ENCODE measurements around the gene TAX1BP1.
A peak's percentile ranks its signal among the peaks of the same experiment; 100 is the strongest.

The TAX1BP1 gene

DNA sequence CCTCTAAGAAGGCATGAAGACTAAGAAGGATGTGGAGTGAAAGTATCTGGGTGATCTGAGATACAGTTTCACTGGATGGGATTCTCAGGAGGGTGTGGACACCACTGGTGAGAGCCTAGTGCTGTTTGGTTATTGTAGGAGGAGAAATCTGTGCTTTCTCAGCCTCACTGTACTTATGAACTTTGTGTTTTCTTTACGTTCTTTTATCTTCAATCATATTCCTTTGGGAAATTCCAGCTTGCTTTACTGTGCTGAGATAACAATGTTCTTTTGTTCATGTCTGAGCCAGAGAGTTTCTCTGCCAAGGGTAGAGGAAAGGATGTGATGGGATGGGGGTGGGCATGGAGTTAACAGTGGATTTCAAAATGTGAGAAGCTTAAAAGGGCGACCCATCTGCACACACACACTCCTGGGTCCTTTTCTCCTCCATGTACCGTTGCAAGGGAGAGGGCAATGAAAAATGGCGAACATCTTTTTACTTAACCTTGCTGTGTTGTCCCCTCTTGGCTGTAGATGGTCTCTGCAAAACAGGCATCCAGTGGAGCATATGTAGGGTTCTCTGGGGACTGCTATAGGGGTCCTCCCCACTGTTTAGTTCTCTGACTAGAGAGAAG lies 25.0 kb upstream of the TAX1BP1 start:
- DNase-seq (ENCODE audit: low read depth) = peak; percentile 88
- H3K4me3 ChIP-seq (replicated peaks; ENCODE audit: low read depth, low read length) = no peak overlapping the region

DNA sequence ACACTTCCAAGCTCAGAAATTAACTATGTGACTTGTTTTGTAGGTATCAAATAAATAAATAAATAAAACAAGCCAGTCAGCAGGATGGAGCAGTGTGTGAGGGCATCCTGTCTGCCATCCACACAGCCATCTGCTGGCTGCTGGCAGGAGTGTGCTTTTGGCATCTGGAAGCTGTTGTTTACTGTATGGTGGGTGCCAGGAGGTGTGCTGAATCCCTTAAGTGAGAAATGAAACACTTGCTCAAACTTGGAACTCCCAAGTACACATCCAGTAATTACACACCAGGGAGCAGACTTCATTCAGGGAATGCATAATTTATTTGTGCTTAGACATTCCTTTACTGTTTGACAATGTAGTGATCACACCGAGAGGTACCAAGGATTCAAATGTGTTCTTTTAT lies 16.9 kb upstream of the TAX1BP1 start:
- DNase-seq (ENCODE audit: low read depth) = peak; percentile 27
- TF ChIP-seq, protein P1, sequence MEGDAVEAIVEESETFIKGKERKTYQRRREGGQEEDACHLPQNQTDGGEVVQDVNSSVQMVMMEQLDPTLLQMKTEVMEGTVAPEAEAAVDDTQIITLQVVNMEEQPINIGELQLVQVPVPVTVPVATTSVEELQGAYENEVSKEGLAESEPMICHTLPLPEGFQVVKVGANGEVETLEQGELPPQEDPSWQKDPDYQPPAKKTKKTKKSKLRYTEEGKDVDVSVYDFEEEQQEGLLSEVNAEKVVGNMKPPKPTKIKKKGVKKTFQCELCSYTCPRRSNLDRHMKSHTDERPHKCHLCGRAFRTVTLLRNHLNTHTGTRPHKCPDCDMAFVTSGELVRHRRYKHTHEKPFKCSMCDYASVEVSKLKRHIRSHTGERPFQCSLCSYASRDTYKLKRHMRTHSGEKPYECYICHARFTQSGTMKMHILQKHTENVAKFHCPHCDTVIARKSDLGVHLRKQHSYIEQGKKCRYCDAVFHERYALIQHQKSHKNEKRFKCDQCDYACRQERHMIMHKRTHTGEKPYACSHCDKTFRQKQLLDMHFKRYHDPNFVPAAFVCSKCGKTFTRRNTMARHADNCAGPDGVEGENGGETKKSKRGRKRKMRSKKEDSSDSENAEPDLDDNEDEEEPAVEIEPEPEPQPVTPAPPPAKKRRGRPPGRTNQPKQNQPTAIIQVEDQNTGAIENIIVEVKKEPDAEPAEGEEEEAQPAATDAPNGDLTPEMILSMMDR (IDR thresholded peaks at IDR 0.05; ENCODE audit: low read length, missing control alignments) = peak; percentile 25
- H3K4me3 ChIP-seq (replicated peaks; ENCODE audit: low read depth, low read length) = no peak overlapping the region

More for the DNA sequence above, 25.0 kb upstream of the TAX1BP1 start:
- TF ChIP-seq, protein P1 (IDR thresholded peaks at IDR 0.05; ENCODE audit: low read length, missing control alignments) = no peak

DNA sequence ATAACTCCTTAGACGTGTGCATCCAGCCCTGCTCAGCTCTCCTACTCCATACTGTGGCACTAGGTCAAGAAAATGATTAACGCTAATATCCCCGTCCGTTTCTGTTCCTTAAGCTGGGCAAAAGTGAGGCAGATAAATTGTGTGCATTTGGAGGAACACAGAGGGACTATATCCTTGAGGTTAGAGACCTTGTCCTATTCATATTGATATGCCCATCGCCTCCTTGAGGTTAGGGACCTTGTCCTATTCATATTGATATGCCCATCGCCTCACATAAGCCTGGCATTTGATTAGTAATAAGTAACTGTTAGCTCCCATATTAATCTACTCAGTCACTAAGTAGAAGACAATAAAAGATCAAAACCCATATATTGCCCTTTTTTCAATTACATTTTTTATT lies 12.9 kb upstream of the TAX1BP1 start:
- DNase-seq (ENCODE audit: low read depth) = no peak
- TF ChIP-seq, protein P1 (IDR thresholded peaks at IDR 0.05; ENCODE audit: low read length, missing control alignments) = no peak
- no peak overlapping the region for H3K4me3 ChIP-seq (replicated peaks; ENCODE audit: low read depth, low read length)

DNA sequence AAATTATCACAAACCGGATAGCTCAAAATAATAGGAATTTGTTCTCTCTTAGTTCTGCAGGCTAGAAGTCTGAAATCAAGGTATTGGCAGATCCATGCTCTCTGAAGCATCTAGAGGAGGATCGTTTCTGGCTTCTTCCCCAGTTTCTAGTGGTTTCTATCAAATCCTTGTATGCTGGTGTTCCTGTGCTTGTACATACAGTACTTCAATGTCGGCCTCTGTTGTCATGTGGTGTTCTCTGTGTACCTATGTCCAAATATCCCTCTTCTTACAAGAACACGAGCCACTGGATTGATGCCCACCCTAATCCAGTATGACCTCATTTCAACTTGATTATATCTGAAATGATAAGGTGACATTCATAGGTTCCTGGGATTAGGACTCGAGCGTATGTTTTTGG lies 9.8 kb upstream of the TAX1BP1 start:
- H3K4me3 ChIP-seq (replicated peaks; ENCODE audit: low read depth, low read length) = no peak overlapping the region
- DNase-seq (ENCODE audit: low read depth) = no peak
- TF ChIP-seq, protein P1 (IDR thresholded peaks at IDR 0.05; ENCODE audit: low read length, missing control alignments) = no peak

DNA sequence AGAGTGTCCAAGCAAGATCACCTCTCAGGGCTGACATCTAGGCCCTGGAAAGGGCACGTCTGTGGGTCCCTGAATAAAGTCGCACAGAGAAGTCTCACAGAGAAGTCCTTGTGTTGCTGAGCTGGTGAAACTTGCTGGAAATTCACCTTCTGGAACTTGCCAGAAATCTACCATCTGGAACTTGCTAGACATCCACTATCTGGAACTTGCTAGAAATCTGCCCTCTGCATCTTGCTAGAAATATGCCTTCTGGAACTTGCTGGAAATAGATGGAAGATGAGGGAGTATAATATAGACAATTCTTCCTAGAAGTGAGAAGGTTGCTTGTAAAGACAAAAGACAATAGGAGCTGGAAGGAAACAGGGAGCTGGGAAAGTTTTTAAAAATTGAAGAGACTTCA lies 5.4 kb upstream of the TAX1BP1 start:
- no peak overlapping the region for H3K4me3 ChIP-seq (replicated peaks; ENCODE audit: low read depth, low read length)
- DNase-seq (ENCODE audit: low read depth) = no peak
- TF ChIP-seq, protein P1 (IDR thresholded peaks at IDR 0.05; ENCODE audit: low read length, missing control alignments) = no peak

DNA sequence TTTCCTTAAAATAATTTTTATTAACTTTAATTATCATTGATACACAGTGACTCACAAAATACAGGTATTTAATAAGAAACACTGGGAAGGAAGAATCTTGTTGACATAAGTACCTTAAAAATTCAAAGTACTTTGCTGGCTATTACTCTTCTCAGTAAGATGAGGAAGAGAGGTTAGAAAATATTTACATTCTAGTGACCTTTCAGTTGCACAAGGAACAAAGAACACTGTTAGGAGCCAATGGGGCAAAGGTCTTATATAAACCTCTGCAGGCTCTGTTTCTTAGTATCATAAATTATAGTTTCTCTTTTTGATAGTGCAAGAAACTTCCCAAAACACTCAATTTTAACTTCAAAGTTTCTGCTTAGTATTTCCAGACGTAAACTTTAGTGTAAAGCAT lies 4.8 kb upstream of the TAX1BP1 start:
- TF ChIP-seq, protein P1 (IDR thresholded peaks at IDR 0.05; ENCODE audit: low read length, missing control alignments) = no peak
- no peak overlapping the region for H3K4me3 ChIP-seq (replicated peaks; ENCODE audit: low read depth, low read length)
- DNase-seq (ENCODE audit: low read depth) = no peak

DNA sequence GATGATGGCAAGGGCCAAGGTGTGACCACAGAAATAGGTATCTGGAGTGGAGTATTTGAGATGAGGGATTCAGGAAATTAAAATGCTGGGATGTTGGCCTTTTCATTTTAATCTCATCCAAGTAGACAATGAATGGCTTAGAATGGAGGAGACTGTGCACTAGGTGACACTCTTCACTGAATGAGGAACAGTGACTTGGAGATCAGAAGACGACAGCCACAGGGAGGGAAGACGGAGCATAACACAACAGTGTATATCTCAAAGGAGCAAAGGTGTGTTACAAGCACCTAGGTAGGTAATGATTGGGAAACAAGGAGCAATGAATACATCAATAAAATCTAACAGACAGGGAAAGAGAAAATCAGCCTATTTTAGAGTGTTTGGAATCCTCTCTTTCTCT lies 4.1 kb upstream of the TAX1BP1 start:
- TF ChIP-seq, protein P1 (IDR thresholded peaks at IDR 0.05; ENCODE audit: low read length, missing control alignments) = no peak
- DNase-seq (ENCODE audit: low read depth) = no peak
- H3K4me3 ChIP-seq (replicated peaks; ENCODE audit: low read depth, low read length) = no peak overlapping the region
